Stimulated activated naive CD8-positive, alpha-beta T cell treated with anti-CD3 and anti-CD28 coated beads, Interleukin-15, Interleukin-2, amounts not matched to agents 100 ng/mL and 50 ng/mL, for 24 hours (primary cell): ENCODE data around the gene ASB12.
"Not testable (repeated sequence)": the region's sequence is repeated elsewhere in the genome, so short reads cannot be mapped to it uniquely, and the experiment has no call there.

Source experiments
- H3K27ac Mint-ChIP-seq: one replicate; pipeline ENCODE4 v1.8.0; 2021; ENCODE audit warnings: mild to moderate bottlenecking, mixed read lengths
- H3K27me3 Mint-ChIP-seq: one replicate; pipeline ENCODE4 v1.8.0; 2021; ENCODE audit warnings: mixed read lengths
- H3K36me3 Mint-ChIP-seq: one replicate; pipeline ENCODE4 v1.8.0; 2021; ENCODE audit warnings: low read depth, mixed read lengths
- H3K4me1 Mint-ChIP-seq: one replicate; pipeline ENCODE4 v1.8.0; 2021; ENCODE audit warnings: low read depth, mixed read lengths
- H3K4me3 Mint-ChIP-seq: one replicate; pipeline ENCODE4 v1.8.0; 2021; ENCODE audit warnings: mild to moderate bottlenecking, mixed read lengths
- H3K9me3 Mint-ChIP-seq: one replicate; pipeline ENCODE4 v1.8.0; 2021; ENCODE audit warnings: mixed read lengths

ASB12 gene

GRCh38 chrX:64230123-64230970 is at the start of gene ASB12:
Gene ASB12, minus strand, starts transcription at chrX:64230607. Its CDS starts 4,957 bp downstream, at chrX:64225650.
- Mint-ChIP-seq H3K36me3 (no peaks in the 10 kb centered on the region), H3K27me3 (no peaks in the 10 kb centered on the region), H3K4me1 (no peaks in the 10 kb centered on the region), H3K4me3 (no peak within 1 kb of the TSS), H3K9me3 (no peaks in the 10 kb centered on the region), H3K27ac (no peak within 1 kb of the TSS)

DNA sequence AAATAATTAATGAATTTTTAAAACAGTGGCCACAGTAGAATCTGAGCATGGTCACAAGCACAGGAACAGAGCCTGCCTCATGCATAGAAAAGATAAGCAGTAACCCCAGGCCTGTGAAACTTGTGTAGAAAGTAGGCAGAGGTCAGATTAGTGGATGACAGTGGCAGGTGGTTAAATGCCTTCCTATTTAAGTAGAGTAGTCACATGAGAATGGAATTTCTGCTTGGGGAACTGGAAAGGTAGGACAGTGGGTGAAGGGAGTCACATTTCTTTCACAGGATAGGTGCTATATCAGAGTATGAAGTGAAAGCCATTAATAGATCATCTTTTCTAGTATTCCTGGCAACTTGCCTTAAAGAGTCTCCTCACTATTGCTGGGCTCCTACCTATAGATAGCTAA is 34.9 kb upstream of the ASB12 start:
- H3K36me3 Mint-ChIP-seq: peaks cover 23% of the 10 kb centered on the region
- H3K27me3 Mint-ChIP-seq: no peaks in the 10 kb centered on the region
- no peak overlapping the region for H3K4me3 Mint-ChIP-seq
- H3K9me3 Mint-ChIP-seq: no peaks in the 10 kb centered on the region
- H3K27ac Mint-ChIP-seq: no peak overlapping the region
- H3K4me1 Mint-ChIP-seq: no peaks in the 10 kb centered on the region

- no peaks in the 10 kb centered on the region for H3K9me3 Mint-ChIP-seq
- no peak overlapping the region for H3K27ac Mint-ChIP-seq
- H3K4me1 Mint-ChIP-seq: no peaks in the 10 kb centered on the region
- H3K27me3 Mint-ChIP-seq: no peaks in the 10 kb centered on the region
- H3K4me3 Mint-ChIP-seq: no peak overlapping the region
- H3K36me3 Mint-ChIP-seq: no peaks in the 10 kb centered on the region
Observed at GRCh38 chrX:64229154-64229553, 1.3 kb downstream of the ASB12 start.

DNA sequence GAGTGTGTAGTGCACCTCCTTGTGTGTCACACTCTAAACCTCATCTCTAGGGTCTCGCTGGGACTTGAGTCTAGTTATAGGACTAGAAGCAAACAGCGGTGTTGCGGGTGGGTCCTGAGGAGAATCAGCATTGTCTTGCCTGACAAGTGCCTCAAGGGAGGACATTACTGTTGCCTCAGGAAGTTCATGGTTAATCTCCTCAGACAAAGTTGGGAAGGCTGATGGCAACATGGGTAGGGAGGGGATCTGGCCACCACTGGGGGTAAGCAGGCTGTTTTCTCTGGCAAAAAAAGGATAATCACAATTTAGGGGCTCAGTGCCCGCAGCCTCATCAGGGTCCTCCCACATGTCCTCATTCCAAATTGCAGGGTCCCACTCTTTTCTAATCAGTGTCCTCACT is 12.4 kb downstream of the ASB12 start:
- no peaks in the 10 kb centered on the region for H3K27me3 Mint-ChIP-seq

DNA sequence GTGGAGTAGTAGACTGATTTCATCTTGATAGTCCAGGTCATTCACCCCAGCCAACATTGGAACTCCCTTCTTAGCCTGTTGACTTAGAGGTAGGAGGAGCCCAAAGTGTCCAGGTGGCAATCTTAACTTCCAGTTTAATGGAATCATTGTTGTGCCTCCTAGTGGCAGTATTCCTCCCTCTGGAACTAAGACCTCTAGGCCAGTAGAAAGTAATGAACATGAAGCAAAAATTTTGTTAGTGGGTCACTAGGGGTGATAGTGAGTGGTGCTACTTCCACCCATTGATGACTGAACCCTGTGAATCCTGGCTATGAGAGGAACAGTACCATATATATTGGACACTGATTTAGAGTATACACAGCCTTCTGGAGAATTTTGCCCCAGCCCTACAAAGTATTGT is 16.4 kb downstream of the ASB12 start:
- not testable (repeated sequence) for H3K4me3 Mint-ChIP-seq, H3K27ac Mint-ChIP-seq, H3K9me3 Mint-ChIP-seq

More for the DNA sequence above, 12.4 kb downstream of the ASB12 start:
- no peaks in the 10 kb centered on the region for H3K9me3 Mint-ChIP-seq
- H3K4me3 Mint-ChIP-seq: no peak overlapping the region
- H3K4me1 Mint-ChIP-seq: peaks cover 2% of the 10 kb centered on the region
- no peak overlapping the region for H3K27ac Mint-ChIP-seq
- H3K36me3 Mint-ChIP-seq: no peaks in the 10 kb centered on the region

DNA sequence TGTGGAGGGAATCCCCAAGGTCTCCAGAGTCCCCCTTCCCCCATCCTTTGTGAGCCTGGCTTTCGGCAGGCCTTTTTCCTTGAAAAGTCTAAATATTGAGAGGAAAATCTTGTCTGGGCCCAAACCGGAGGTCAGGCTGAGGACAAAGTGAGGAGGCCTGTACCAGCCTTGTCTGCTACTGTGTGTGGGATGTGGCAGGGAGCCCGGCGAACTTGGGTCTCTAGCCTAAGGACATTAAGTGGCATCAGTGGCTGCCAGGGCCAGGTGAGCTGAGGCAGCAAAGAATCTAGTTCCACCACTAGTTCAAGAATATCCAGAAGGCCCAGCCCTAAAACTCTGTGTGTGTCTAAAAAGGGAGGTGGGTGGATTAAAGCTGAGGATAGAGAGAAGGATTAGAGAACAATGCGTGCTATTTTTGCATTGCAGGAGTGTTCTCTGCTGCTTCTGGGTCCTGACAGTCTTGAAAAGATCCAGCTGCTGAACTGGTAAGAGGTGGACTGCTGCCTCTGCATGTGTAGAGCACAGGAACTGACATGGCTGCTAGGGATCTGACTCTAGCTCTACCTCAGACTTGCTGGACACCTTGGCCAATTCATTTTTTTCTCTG is 23.7 kb downstream of the ASB12 start:
- Mint-ChIP-seq H3K36me3 (no peaks in the 10 kb centered on the region), H3K9me3 (no peaks in the 10 kb centered on the region), H3K27me3 (no peaks in the 10 kb centered on the region), H3K27ac (no peak overlapping the region), H3K4me1 (peaks cover 13% of the 10 kb centered on the region), H3K4me3 (peak overlapping the region; percentile 82)

More for the DNA sequence above, 16.4 kb downstream of the ASB12 start:
- not testable (repeated sequence) for H3K27me3 Mint-ChIP-seq, H3K36me3 Mint-ChIP-seq, H3K4me1 Mint-ChIP-seq

DNA sequence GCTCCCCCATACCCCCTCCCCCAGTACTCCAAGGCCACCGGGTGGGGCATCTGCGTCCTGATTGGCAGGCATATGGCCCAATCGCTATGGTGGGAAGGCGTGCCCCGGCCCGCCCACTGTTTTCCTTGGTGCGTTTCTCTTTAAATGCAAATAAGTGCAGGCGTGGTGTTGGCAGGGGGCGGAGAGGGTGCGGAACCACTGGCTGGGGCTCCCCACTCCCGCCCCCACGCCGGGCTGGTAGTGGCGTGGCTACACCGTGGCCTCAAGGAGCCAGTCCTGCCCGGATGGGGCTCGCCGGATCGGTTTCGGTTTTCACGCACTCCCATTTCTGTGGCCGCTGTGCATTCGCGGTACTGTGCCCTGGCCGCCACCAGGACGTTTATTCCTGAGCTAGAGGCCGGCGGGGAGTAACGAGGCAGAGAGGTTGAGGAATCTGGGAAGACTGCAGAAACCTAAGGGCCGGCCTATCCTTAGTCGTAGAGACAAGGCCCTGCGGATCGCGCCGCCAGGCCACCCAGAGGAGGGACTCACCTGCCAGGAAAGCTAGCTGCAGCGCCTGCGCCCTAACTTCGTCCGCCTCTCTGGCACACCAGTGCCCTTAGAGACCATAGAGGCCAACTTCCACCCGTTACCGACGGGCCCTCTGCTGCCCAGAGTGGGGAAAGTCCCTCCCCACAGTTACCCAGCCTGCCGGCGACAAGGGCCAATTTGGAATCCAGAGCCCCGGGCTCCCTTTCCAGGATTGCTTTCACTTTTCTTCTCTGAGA is 24.5 kb downstream of the ASB12 start:
- Mint-ChIP-seq H3K27ac (peak overlapping the region; percentile 80), H3K36me3 (no peaks in the 10 kb centered on the region), H3K4me1 (peaks cover 13% of the 10 kb centered on the region), H3K27me3 (no peaks in the 10 kb centered on the region), H3K4me3 (peak overlapping the region; percentile 82), H3K9me3 (no peaks in the 10 kb centered on the region)

- Mint-ChIP-seq H3K27me3 (no peaks in the 10 kb centered on the region), H3K27ac (peak within 1 kb of the TSS; percentile 80), H3K36me3 (no peaks in the 10 kb centered on the region), H3K9me3 (no peaks in the 10 kb centered on the region), H3K4me1 (peaks cover 13% of the 10 kb centered on the region), H3K4me3 (peak within 1 kb of the TSS; percentile 82)
Observed at GRCh38 chrX:64205441-64205734, 25.0 kb downstream of the ASB12 start, which contains the start of gene AMER1. Gene AMER1, minus strand, starts transcription at chrX:64205708. Its CDS starts 12,422 bp downstream, at chrX:64193286.

DNA sequence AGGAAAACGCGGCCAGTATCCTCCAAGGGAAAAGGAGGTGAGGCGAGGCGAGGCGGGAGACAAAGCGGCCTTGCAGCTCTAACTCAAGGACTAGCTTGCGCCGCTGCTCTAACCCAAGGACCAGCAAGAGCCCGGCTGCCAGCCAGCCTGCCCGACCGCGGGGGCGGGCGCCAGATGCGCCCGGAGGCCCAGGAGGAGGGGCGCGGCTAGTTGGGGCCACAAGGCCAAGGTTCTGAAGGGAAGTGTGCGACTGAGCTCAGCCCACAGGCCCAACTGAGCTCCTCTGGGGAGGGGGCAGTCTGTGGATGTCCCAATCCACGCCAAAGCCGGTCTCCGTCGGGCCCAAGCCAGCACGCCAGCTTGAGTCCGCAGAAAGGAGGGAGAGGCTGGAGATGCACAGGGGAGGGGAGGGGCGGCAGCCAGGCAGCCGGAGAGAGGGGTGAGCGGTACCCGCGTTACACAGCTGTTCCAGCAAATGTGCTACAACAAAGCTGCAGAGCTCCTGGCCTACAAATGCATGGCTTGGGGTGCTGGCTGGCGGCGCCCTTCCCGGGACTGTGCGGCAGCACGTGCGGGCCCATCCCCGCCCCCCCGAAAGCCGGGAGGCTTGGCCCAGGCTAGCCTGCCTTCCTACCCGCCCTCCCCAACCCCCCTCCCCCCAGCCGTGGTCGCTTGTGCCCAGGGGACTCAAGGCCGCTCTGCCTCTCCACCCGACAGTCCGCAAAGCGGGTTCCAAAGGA is 25.5 kb downstream of the ASB12 start:
- H3K4me1 Mint-ChIP-seq: peaks cover 13% of the 10 kb centered on the region
- H3K4me3 Mint-ChIP-seq: peak overlapping the region; percentile 77
- no peaks in the 10 kb centered on the region for H3K9me3 Mint-ChIP-seq
- H3K36me3 Mint-ChIP-seq: no peaks in the 10 kb centered on the region
- no peaks in the 10 kb centered on the region for H3K27me3 Mint-ChIP-seq
- H3K27ac Mint-ChIP-seq: no peak overlapping the region

DNA sequence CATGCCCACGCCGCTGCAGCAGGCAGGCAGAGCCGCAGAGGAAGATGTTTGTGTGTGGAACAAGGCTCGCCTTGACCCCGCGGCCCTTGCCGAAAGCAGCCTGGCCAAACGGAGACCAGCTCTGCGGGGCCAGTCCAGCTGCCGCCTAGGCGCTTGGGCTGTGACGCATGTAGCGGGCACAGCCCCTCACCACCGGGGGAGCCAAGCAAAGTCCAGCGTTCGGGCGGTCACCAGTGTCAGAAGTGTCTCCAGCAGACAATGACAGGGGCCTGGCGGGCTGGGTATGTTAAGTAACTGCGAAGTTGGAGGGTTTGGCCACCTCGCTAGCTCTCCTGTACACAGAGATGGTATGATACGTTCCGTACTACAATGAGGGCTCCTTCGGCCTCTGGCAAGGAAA is 26.2 kb downstream of the ASB12 start:
- peaks cover 13% of the 10 kb centered on the region for H3K4me1 Mint-ChIP-seq

DNA sequence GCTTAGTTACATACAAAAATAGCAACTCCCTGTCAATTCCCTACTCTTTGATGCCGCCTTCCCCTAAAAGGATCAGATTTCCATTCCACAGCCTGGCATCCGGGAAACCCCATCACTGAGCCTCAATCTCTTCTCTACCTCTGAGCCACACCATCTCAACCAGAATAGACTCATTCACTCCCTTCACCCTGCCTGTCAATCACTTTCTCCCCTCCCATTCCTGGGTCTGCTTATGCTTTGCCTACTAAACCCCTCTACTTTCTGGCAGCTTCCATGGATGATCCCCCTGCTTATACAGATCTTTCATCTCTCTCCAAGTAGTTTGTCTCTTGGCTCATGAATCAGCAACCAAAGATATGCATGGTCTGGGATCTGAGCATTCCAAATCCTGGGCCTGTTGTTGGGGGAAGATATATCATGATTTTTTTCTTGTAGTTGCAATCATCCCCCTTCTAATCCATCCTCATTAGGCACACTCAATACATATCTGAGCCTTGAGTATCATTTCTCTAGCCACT is 27.5 kb downstream of the ASB12 start:
- no peaks in the 10 kb centered on the region for H3K27me3 Mint-ChIP-seq

More for the DNA sequence above, 26.2 kb downstream of the ASB12 start:
- no peaks in the 10 kb centered on the region for H3K27me3 Mint-ChIP-seq
- H3K27ac Mint-ChIP-seq: no peak overlapping the region
- peak overlapping the region; percentile 77 for H3K4me3 Mint-ChIP-seq
- no peaks in the 10 kb centered on the region for H3K9me3 Mint-ChIP-seq
- H3K36me3 Mint-ChIP-seq: no peaks in the 10 kb centered on the region

DNA sequence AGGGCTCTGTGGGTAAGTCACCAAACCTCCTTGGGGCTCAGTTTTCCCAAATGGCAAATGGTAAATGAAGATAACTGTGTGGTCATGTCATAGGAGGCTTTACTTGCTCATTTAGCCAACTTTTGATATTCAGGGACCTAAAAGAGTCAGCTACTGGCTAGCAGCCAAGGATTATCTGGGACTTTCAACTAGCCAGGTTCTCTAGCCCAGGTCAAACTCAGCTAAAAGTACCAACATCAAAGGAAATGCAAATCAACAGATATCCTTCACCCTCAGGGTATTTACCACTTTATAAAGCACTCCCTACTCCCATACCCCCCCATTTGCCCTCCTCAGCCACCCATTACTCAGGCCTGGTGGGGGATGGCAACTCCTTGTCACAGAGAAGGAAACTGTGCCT is 32.4 kb downstream of the ASB12 start:
- H3K27me3 Mint-ChIP-seq: no peaks in the 10 kb centered on the region
- H3K27ac Mint-ChIP-seq: no peak overlapping the region
- H3K4me1 Mint-ChIP-seq: peaks cover 5% of the 10 kb centered on the region
- no peaks in the 10 kb centered on the region for H3K36me3 Mint-ChIP-seq
- H3K4me3 Mint-ChIP-seq: no peak overlapping the region
- no peaks in the 10 kb centered on the region for H3K9me3 Mint-ChIP-seq

More for the DNA sequence above, 27.5 kb downstream of the ASB12 start:
- Mint-ChIP-seq H3K27ac (no peak overlapping the region), H3K36me3 (no peaks in the 10 kb centered on the region), H3K4me1 (peaks cover 13% of the 10 kb centered on the region), H3K4me3 (no peak overlapping the region), H3K9me3 (no peaks in the 10 kb centered on the region)

- Mint-ChIP-seq H3K27me3 (no peaks in the 10 kb centered on the region), H3K27ac (no peak overlapping the region), H3K9me3 (no peaks in the 10 kb centered on the region), H3K4me3 (no peak overlapping the region), H3K36me3 (peaks cover 7% of the 10 kb centered on the region), H3K4me1 (no peaks in the 10 kb centered on the region)
Observed at GRCh38 chrX:64196606-64197005, 33.8 kb downstream of the ASB12 start.

GRCh38 chrX:64195862-64196261 is 34.5 kb downstream of the ASB12 start:
- H3K4me3 Mint-ChIP-seq: no peak overlapping the region
- H3K4me1 Mint-ChIP-seq: no peaks in the 10 kb centered on the region
- peaks cover 11% of the 10 kb centered on the region for H3K36me3 Mint-ChIP-seq
- no peaks in the 10 kb centered on the region for H3K27me3 Mint-ChIP-seq
- H3K27ac Mint-ChIP-seq: no peak overlapping the region
- no peaks in the 10 kb centered on the region for H3K9me3 Mint-ChIP-seq
